GM23248 (cell line): Measurements from ENCODE around the gene TMEM50B.

Source experiments
- EZH2 ChIP-seq: fragments of 200-600 bp; sonication (generic); IDR thresholded peaks from 2 replicates; pipeline ENCODE4 v1.6.1; 2018; ENCODE audit warnings: antibody characterized with exemption, mild to moderate bottlenecking; ENCODE audit not compliant: insufficient read depth, poor library complexity, severe bottlenecking
- EZH2phosphoT487 ChIP-seq: fragments of 200-600 bp; sonication (generic); IDR thresholded peaks from 2 replicates; pipeline ENCODE4 v1.6.1; 2018; ENCODE audit warnings: antibody characterized with exemption, moderate library complexity, mild to moderate bottlenecking, low read depth; ENCODE audit not compliant: insufficient read depth

DNA sequence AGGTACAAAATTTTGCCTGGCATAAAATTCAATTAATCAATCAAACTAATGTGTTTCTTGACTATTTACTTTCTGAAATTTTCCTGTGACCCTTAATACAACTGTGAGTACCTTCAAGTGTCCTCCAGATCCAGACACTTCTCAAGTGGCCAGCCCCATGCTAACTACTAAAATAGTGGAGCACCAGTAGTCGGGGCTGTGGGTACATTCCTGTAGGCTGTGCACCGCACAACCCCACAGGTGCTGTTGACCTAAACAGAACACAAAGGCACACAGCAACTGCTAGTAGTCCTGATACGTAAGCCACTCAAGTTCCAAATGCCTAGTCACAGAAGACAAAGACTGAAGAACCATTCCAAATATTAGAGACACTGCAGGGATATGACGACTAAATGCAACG, 36.6 kb downstream of the TMEM50B start:
- TF ChIP-seq EZH2phosphoT487 (no peak), EZH2 (no peak)
